UCSD-AML1 (cell line): ENCODE results near the gene RBBP8NL.
"Not testable (repeated sequence)": the region's sequence is repeated elsewhere in the genome, so short reads cannot be mapped to it uniquely, and the experiment has no call there.

ENCODE experiments used
- DNase-seq: peaks from one replicate; lab custom pipeline; 2025; ENCODE audit not compliant: unreplicated experiment; lab: John Stamatoyannopoulos, UW

The RBBP8NL gene

GRCh38 chr20:62376112-62377063 is 51.0 kb downstream of the RBBP8NL start:
- DNase-seq = no peak

DNA sequence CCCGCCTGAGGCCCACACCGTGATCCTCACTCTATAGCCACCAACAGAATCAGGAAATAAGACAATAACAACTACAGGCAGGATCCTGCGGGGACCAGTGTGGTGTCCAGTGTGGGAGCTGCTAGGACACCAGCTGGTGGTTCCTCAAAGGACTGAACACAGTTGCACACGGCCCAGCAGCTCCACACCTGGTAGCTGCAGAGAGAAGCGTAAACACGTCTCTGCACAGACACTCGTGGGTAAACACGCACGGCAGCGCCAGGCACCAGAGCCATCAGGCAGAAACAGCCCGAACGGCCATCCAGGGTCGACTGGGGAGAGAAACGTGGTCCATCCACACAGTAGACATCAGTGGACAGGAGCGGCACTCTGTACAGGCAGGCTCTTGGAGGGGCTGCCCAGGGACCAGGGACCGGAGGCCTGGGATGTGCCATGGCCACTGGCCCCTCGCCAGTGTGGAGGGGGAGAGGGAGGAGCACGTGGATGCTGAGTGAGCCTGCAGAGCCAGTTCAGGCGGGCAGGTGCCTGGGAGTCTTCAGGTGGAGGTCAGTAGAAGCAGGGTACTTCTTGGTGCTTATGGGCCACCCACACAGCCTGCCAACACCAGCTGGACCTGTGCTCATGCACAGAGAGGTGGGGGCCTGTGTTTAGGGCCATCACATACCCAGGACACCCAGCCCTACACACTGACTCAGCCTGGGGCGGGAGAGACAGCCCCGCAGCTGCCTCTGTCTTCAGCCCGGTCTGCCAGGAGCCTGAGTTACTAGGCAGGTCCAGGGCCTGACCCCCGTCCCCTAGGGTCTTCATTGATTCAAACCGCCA is 52.8 kb downstream of the RBBP8NL start:
- no peak for DNase-seq

DNA sequence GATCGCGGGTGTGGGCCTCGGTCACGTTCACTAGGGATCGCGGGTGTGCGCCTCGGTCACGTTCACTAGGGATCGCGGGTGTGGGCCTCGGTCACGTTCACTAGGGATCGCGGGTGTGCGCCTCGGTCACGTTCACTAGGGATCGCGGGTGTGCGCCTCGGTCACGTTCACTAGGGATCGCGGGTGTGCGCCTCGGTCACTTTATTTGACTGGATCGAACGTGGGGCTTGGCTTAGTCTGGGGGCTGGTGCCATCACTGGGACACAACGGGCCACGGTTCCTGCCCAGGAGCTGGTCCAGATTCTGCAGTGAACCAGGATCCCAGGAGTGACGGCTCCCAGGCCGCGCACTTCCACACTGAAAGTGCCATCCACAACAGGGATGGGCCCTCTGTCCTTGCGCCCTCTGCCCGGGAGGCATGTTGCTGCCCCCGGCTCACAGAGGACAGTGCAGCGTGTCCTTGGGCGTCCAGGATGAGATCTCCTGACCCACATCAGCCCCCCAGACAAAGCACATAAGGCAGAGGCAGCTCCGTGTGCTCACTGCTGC is 53.6 kb downstream of the RBBP8NL start:
- DNase-seq = not testable (repeated sequence)

- no peak for DNase-seq
These were observed 55.0 kb downstream of the RBBP8NL start for GRCh38 chr20:62372042-62372993.

- DNase-seq = no peak
These were observed 55.7 kb downstream of the RBBP8NL start for GRCh38 chr20:62371588-62372041.

DNA sequence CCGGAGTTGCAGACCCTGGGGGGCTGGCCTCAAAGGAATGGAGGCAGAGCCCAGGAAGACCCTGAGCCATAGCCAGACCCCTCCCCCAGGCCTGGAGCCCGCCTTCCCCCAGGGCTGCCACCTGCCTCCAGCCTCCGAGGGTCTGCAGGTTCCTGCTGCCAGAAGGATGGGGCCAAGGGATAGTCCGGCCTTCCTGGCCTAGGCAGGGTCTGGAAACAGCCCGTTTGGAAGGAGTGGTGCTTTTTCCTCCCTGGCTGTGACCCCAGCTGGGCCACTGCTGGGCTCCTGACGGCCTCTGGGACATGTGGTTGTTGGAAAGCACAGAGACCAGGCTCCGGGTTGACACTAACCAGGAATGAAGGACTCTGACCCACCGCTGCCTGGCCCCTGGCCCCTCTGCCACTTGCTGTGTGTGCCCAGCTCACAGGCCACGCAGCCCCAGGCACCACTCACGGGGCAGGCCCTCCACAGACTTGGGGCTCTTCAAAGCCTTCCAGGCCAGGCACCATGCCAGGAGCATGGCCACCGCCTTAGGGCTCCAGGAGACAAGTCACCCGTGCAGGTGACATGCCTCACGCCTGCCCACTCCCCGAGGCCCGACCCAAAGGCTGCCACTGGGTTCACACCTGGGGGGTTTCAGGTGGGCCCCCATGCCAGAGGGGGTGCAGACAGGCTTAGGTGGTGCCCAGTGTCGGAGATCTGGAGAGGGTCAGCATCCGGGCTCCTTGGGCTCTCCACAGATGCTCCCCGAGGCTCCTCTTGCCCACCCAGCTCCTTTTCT is 56.3 kb downstream of the RBBP8NL start:
- DNase-seq = no peak

DNA sequence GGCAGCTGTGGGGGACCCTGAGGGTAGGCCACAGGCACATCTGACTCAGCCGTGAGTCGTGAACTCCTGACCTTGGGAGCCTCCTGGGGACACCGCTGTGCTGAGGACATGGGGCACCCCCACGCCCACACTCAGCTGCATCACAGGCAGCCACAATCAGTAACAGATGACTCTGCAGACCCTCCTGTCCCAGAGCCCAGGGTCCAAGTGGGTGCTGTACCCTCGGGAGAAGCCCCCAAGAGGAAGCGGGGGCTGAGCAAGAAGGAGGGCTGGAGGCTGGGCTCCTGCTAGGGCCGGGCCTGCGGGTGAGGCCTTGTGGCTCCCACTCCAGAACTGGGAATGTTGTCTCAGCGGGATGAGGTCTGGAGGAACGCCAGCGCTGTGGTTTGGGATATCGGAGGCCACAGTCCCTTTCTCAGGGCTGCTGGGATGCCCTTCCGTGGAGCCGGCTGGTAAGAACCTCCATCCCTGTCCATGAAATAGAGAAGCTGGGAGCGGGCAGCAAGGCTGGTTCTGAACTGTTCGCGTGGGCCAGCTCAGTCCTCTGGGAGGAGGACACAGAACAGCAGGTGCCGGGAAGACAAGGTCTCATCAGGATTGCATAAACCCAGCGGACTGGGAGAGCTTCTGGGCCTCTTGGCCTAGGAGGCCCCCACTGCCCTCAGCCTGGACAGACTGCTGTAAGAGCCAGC is 57.1 kb downstream of the RBBP8NL start:
- no peak for DNase-seq

- no peak for DNase-seq
These were observed 57.6 kb downstream of the RBBP8NL start for GRCh38 chr20:62369815-62370114.

GRCh38 chr20:62368976-62369814 is 58.1 kb downstream of the RBBP8NL start:
- no peak for DNase-seq

- no peak for DNase-seq
These were observed 58.9 kb downstream of the RBBP8NL start for GRCh38 chr20:62368392-62368975.

GRCh38 chr20:62367633-62368391 is 59.5 kb downstream of the RBBP8NL start:
- DNase-seq = no peak

- peak; percentile 41 for DNase-seq
These were observed 60.2 kb downstream of the RBBP8NL start, which contains the start of gene LAMA5 for GRCh38 chr20:62367136-62367632. LAMA5 (minus strand) TSS chr20:62367312; CDS start chr20:62367245, 67 bp downstream.

DNA sequence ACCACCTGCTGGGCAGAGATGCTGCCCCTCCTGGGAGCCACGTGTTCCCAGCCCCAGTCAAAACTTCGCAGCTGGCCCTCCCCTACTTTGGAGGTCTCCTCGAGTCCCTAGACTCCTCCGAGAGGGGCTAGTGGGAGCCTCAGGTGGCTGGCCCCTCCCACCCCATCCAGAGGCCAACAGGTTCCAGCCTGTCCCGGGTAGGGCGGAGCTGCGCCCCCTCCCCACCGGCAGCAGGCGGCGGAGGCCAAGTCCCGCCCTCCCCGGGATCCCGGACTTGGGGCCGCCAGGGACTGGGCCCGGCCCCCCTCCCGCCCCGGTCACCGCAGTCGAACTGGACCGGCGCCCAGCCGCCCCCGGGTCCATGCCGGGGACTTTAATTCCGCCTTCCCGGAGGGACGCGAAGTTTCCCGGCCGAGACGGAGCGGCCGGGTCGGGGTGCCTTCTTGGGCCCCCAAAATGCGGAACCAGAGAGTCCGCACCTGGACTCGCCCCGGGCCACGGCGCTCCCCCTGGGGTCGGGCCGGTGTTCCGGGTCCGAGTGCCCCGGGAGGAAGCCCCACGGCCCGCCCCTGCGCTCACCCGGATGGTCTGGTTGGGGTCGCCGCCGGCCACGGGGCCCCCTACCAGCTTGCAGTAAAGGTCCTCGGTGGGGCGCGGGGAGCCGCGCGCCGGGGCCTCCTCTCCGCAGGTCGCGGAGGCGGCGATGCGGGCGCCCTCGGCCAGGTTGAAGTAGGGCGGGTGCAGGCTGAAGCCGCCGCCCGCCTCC is 60.8 kb downstream of the RBBP8NL start:
- no peak for DNase-seq

- DNase-seq = no peak
These were observed 61.4 kb downstream of the RBBP8NL start for GRCh38 chr20:62365814-62366369.

- no peak for DNase-seq
These were observed 62.2 kb downstream of the RBBP8NL start for GRCh38 chr20:62364911-62365736.
